Fibroblast of peridontal ligament (primary cell): ENCODE data around the gene LTV1.
"Not testable (repeated sequence)": the region's sequence is repeated elsewhere in the genome, so short reads cannot be mapped to it uniquely, and the experiment has no call there.

Experiments
- DNase-seq: peaks from one replicate; pipeline ENCODE4 v3.0.0-alpha.2; 2010; ENCODE audit errors: extremely low read depth

The LTV1 gene

DNA sequence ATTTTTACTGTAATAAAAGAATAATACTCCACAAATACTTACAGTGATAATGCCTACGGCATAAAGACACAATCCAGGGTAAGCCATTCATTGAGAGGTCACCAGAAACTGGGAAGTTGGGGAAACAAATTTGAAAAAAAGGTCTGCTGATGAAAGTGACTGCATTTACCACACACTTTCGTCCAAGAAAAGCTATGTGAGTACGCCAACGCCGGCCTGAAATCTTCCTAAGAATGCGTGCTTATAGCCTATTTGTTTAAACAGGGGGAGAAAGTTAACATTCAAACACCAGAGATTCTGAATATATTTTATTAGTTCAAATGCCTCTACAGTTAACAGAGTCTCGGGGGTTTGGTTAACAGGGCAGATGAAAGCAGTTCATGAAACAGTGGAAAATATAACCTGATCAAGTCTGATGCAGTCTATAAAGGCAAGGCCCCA lies 657 bp upstream of the LTV1 start:
- DNase-seq = peak; percentile 68

DNA sequence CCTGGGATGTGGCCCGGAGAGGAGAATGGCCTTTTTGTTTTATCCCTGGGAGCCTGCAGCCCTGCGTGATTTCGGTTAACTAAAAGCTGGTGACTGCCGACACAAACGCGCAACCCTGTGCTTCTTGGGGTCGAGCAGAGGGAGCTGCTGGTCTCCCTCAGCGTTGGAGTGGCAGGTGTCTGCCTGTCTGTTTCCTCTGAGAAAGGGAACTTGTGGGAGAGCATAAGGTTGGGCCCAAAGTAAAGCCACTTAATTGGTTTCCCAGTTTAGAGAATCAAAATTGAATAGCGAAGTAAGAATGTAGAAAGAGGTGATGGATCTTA lies 500 bp downstream of the LTV1 start:
- DNase-seq = no peak

DNA sequence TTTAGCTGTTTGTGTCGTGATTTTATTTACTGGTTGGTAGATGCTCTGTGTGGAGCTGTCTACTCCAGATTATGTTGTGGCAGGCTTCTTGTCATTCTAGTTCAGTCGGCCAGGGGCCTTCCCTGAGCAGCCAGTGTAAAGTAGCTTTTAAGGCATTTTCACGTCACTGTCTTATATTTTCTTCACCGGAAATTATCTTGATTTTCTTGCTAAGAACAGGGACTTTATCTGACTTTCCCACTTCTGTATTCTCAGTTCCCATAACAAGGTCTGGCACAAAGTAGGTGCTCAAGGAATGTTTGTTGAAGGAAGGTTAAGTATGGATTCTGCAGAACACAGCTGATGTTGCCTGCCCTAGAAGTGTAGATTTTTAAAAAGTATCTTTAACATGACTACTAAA lies 868 bp downstream of the LTV1 start:
- DNase-seq = peak; percentile 29

DNA sequence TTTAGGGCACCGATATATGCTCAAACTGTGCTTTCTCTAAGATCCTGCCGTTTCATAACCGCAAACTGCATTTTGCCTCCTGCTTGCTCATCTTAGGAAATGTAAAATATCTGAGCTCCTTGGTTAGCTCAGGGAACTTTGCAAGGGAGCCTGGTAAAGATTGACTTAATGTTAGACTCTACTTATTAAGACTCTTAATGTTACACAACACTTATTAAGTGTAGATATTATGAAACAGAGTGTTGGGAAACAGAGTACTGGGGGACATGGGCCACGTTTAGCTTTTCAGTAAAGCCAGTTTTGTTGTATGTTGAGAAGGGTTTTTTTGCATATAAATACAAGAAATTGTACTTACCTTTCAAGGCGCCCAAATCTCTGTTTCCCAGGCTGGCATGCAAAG lies 1.9 kb downstream of the LTV1 start:
- DNase-seq = no peak

DNA sequence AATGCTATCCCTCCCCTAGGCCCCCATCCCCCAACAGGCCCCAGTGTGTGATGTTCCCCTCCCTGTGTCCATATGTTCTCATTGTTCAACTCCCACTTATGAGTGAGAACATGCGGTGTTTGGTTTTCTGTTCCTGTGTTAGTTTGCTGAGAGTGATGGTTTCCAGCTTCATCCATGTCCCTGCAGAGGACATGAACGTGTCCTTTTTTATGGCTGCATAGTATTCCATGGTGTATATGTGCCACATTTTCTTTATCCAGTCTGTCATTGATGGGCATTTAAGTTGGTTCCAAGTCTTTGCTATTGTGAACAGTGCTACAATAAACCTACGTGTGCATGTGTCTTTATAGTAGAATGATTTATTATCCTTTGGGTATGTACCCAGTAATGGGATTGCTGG lies 8.6 kb downstream of the LTV1 start:
- not testable (repeated sequence) for DNase-seq

DNA sequence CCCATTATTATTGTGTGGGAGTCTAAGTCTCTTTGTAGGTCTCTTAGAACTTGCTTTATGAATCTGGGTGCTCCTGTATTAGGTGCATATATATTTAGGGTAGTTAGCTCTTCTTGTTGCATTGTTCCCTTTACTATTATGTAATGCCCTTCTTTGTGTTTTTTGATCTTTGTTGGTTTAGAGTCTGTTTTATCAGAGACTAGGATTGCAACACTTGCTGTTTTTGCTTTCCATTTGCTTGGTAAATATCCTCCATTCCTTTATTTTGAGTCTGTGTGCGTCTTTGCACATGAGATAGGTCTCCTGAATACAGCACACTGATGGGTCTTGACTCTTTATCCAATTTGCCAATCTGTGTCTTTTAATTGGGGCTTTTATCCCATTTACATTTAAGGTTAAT lies 11.9 kb downstream of the LTV1 start:
- DNase-seq = not testable (repeated sequence)

DNA sequence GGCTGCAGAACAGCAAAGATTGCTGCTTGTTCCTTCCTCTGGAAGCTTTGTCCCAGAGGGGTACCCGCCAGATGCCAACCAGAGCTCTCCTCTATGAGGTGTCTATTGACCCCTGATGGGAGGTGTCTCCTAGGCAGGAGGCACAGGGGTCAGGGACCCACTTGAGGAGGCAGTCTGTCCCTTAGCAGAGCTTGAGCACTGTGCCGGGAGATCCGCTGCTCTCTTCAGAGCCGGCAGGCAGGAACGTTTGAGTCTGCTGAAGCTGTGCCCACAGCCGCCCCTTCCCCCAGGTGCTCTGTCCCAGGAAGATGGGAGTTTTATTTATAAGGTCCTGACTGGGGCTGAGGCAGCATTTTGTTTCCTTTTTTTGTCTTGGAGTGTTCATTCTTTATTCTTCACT lies 13.6 kb downstream of the LTV1 start:
- DNase-seq = not testable (repeated sequence)

DNA sequence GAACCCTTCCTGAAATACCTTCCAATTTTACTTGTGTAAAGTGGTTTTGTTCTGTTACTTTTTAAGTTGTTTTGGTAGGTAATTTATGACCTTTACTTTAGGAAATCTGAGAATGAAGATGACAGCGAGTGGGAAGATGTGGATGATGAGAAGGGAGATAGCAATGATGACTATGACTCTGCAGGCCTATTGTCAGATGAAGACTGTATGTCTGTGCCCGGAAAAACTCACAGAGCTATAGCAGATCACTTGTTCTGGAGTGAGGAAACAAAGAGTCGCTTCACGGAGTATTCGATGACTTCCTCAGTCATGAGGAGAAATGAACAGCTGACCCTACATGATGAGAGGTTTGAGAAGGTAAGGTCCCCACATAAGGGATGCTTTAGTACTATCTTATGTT lies 14.5 kb downstream of the LTV1 start:
- DNase-seq = no peak

DNA sequence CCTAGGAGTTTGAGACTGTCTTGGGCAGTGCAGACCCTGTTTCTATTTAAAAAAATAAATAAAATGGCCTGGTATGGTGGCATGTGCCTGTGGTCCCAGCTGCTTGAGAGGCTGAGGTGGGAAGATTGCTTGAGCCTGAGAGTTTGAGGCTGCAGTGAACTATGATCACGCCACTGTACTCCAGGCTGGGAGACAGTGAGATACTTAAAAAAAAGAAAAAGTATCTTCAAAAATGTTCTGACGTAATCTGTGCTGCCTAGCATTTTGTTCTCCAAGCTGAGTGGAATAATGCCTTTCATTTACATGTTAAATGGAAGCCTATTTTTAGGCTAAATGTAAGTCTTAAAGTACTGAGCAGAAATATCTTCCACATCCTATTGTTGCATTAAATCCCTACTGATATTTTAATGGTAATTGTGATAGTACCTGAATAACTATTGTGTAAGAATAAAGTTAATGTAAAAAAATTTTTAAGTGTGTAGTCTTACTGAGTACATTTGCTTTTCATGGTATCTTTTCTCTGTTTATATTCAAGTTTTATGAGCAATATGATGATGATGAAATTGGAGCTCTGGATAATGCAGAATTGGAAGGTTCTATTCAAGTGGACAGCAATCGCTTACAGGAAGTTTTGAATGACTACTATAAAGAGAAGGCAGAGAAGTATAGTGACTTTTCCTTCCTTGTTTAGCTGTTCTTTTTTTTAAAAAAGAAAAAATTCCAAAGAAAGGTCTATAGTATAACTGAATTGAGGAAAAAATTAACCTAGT lies 16.9 kb downstream of the LTV1 start:
- DNase-seq = no peak

DNA sequence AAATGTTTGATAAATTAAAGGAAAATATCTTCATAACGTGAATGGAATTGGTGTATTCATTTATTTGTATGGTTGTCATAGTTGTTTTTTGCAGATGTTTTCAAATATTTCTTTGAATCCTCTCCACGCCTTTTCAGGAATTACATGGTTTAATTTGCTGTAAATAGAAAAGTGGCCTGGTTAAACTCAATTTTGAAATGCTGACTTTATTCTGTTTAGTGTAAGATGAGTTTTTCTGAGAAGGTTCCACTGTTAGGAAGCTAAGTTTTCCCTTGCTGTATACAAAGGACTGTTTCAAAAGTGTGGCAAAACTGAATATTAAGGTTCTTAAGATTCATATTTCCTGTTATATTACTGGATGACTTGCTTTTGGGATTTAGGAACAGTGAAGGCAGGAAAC lies 20.6 kb downstream of the LTV1 start:
- no peak for DNase-seq

DNA sequence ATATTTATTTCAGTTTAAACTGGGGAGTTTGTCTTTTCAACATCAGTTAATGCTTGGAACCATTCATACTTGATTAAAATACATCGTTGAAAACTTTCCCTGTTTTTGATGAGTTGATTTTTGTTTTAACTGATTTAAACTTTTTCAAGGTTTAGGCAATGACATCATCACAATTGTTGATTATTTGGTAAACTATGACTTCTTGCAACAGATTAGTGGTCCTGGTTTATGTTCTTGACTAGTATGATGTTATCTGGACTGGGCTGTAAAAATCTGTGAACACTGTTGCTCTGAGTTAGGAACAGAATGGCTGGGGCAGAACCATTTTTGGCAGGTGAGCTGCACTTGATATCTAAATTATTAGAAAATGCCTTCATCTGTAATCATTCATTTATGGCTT lies 21.1 kb downstream of the LTV1 start, which contains the start of gene ZC2HC1B:
TSS of gene ZC2HC1B (plus strand) at position 241 of the 400 bp plus-strand sequence. CDS start at position 307, 66 bp downstream.
- DNase-seq = no peak

DNA sequence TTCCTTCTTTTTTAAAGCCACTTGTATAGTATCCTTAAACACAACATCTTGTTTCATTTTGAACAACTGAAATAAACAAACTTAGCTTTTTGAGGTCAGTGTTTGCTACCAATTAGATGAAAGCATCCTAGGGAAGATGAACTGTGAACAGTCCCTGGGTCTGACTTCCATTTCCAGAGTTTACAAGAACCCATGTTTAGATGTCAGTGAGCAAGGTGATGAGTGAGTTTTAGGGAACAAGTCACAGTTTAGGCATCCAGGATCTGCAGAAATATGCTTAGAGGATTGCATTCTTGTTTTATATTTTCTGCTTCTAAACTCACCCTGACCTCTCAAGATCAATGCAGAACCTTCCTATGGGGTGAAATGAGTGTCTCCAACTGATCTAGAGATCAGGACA lies 24.1 kb downstream of the LTV1 start:
- peak; percentile 6 for DNase-seq

DNA sequence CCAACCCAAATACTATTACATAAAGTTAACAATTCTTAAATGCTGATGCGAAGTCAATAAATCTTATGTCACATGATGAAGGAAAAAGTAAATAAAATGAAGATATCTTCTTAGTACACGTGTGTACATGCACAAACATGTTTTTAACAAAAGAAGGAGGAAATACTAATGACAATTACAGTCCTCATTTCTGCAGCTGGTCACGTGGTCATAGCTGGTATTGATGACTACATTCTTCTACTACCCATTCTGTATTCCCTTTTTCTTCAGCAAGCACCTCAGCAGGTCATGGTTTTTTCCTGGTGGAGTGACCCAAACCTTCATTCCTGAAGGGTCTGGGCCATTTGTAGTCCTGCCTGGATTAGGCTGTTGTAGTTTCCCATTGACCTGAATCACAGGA lies 25.7 kb downstream of the LTV1 start:
- DNase-seq = not testable (repeated sequence)

DNA sequence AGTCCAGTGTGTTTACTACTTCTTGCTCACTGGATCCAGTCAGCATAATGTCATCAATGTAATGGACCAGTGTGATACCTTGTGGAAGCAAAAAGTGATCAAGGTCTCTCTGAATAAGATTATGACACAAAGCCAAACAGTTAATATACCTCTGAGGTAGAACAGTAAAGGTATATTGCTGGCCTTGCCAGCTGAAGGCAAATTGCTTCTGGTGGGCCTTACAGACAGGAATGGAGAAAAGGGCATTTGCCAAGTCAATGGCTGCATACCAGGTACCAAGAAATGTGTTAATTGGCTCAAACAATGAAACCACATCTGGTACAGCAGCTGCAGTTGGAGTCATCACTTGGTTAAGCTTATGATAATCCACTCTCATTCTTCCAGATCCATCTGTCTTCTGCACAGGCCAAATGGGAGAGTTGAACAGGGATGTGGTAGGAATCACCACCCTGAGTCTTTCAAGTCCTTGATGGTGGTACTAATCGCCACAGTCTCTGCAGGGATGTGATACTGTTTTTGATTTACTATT lies 28.1 kb downstream of the LTV1 start:
- not testable (repeated sequence) for DNase-seq

DNA sequence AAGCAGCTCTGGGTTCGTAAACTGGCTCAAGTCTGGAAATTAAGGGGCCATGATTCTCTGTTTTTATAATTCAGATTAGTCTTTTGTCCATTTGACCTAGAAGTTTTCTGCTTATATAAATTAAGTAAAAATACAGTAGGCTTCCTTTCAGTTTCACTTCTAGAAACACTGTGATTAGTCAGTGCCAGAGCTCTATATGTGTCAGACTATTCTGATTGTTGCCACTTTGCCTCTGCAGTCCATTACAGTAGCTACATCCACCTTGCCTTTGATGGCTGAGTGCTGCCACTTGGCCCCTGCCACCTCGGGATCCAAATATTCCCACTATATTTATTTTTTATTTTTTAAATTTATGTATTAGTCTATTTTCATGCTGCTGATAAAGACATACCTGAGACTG lies 29.1 kb downstream of the LTV1 start:
- DNase-seq = peak; percentile 39

DNA sequence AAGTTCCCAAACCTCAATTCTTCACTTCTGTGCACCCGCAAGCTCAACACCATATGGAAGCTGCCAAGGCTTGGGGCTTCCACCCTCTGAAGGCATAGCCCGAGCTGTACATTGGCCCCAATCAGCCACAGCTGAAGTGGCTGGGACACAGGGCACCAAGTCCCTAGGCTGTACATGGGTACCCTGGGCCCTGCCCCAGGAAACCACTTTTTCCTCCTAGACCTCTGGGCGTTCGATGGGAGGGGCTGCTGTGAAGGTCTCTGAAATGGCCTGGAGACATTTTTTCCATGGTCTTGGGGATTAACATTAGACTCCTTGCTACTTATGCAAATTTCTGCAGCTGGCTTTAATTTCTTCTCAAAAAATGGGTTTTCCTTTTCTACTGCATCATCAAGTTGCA lies 30.5 kb downstream of the LTV1 start:
- not testable (repeated sequence) for DNase-seq

DNA sequence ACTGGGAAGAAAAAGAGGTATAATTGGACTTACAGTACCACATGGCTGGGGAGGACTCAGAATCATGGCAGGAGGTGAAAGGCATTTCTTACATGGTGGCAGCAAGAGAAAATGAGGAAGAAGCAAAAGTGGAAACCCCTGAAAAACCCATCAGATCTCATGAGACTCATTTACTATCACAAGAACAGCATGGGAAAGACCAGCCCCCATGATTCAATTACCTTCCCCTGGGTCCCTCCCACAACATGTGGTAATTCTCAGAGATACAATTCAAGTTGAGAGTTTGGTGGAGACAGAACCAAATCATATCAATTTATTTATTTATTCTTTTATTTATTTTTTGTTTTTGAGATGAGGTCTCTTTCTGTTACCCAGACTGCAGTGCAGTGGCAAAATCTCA lies 31.4 kb downstream of the LTV1 start:
- not testable (repeated sequence) for DNase-seq

DNA sequence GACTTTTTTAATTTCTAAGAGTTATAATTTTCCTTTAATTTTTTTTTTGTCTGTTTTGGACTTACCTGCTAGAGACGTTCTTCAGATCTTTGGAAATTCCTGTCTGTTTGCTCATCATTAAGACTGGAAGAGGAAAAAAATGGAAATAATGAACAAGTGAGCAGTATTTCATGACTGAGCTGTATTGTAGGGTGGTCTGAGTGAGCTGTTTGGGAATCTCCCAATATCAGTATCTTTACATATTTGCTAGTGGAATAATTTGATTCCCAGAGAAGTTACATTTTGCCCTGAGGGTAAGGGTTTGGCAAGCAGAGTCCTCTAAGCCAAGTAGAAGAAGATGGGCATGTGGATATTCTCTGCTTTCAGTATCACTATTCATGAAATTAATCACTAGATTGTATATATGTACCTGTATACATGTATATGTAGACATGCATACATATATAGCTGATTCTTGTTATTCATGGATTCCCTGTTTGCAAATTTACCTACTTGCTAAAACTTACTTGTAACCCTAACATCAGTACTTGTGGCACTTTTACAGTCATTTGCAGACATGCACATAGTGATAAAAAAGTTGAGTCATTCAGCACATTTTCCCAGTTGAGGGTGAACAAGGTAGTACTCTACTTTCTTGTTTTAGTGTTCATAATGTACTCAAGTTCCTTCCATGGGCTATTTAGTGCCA lies 34.6 kb downstream of the LTV1 start:
- DNase-seq = no peak

DNA sequence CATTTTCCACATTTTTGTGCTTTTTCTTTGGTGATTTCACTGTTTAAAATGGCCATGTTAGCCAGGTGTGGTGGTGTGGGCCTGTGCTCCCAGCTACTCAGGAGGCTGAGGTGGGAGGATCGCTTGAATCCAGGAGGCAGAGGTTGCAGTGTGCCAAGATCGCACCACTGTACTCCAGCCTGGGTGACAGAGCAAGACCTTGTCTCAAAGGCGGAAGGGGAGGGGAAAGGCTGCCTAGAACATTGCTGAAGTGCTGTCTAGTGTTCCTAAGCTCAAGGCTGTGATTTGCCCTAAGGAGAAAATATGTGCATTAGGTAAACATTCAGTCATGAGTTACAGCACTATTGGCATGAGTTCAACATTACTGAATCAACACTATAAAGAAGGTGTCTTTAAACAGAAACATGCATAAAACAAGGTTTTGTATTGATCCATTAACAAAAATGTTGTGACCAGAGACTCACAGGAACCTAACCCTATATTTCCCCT lies 35.2 kb downstream of the LTV1 start:
- no peak for DNase-seq

DNA sequence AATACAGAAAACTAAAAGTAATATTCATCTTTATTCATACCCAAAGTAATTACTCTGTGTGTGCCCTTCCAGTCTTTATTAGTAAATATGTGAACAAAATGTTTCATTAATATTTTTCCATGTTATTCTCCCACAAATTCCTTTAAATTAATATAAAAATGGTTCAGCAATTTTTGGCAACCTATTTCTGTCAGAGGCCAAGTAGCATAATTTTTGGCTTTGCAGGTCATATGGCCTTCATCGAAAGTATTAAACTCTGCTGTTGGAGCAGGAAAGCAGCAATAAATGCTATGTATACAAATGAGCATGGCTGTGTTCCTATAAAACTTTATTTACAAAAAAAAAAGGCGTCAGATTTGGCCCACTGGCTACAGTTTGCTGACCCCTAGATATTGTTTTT lies 37.3 kb downstream of the LTV1 start:
- no peak for DNase-seq

DNA sequence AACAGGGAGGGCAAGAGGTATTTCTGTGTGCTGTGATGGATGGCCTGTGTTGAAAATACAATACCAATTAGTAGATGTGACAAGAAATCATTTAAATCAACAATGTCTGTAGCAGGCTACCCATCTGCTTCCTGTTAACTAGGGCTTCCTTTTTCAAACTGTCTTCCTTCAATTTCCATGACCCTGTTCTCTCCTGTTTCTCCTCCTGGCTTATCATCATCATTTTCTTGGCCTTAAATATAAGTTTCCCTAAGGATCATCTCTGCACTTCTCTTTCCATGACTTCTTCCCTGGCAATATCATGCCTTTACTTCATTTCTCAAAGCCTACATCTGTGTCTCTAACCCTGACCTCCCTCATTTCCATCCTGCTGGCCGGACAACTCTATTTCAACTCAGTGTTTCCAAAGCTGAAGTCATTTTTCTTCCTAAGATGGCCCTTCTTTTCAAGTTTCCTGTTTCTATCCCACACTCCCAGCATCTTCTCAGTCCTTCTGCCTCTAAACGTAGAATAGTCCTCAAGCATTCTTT lies 39.3 kb downstream of the LTV1 start:
- DNase-seq = no peak

DNA sequence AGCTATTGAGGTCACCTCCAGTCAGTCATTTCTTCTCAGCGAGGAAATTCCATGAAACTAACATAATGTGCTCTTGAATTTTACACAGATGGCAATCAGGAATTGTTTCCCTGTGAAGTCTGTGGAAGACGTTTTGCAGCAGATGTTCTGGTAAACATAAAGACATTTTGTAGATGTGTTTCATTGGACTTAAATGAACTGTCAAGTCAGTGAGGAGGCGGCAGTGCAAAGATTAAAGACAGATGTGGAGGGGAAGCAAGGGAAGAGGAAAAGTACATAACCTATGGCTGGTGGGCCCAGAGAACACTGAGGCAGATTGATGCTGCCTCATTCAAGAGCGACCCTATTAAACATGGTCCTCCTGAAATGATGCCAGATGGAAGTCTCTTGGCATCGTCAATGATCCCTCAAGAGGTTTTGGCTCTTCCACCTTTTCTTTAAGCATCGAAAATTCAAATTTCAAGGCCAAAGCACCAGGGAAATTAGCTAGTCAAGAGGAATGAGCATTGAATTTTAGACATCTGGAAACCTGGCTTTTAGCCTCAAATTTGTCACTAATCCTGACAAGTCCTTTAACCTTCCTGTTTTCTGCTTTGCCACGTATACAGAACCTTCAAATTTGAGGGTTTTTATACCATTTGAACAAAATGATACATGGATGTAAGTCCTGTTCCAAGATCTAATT lies 41.2 kb downstream of the LTV1 start:
- DNase-seq = peak; percentile 53
